ENCODE results near the gene FAM149A.

- TF ChIP-seq CTCF (conservative IDR thresholded peaks at IDR 0.05; ENCODE audit: low read length) (no peak), EZH2phosphoT487 (IDR thresholded peaks at IDR 0.05; ENCODE audit: borderline replicate concordance, low read depth, low read length) (no peak)
Measured at GRCh38 chr4:186128842-186129241, 24.3 kb downstream of the FAM149A start.
